ENCODE results near the gene DAGLB.

GRCh38 chr7:6435486-6436384 lies 12.0 kb downstream of the DAGLB start:
- TF ChIP-seq GATA2 (IDR thresholded peaks at IDR 0.05; ENCODE audit: low read depth, low read length) (no peak), GATA3 (IDR thresholded peaks at IDR 0.05; ENCODE audit: low read depth, low read length) (no peak)
